ENCODE results near the gene TMC6.

The TMC6 gene

GRCh38 chr17:78132767-78133178, 4.2 kb upstream of the TMC6 start:
- DNase-seq (ENCODE audit: low read depth), result no peak
- no peak overlapping the region for H3K4me3 ChIP-seq (ENCODE audit: low read length)
- TF ChIP-seq, protein P1, sequence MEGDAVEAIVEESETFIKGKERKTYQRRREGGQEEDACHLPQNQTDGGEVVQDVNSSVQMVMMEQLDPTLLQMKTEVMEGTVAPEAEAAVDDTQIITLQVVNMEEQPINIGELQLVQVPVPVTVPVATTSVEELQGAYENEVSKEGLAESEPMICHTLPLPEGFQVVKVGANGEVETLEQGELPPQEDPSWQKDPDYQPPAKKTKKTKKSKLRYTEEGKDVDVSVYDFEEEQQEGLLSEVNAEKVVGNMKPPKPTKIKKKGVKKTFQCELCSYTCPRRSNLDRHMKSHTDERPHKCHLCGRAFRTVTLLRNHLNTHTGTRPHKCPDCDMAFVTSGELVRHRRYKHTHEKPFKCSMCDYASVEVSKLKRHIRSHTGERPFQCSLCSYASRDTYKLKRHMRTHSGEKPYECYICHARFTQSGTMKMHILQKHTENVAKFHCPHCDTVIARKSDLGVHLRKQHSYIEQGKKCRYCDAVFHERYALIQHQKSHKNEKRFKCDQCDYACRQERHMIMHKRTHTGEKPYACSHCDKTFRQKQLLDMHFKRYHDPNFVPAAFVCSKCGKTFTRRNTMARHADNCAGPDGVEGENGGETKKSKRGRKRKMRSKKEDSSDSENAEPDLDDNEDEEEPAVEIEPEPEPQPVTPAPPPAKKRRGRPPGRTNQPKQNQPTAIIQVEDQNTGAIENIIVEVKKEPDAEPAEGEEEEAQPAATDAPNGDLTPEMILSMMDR (IDR thresholded peaks at IDR 0.05; ENCODE audit: insufficient read depth, low read depth, low read length, missing control alignments), result no peak

DNA sequence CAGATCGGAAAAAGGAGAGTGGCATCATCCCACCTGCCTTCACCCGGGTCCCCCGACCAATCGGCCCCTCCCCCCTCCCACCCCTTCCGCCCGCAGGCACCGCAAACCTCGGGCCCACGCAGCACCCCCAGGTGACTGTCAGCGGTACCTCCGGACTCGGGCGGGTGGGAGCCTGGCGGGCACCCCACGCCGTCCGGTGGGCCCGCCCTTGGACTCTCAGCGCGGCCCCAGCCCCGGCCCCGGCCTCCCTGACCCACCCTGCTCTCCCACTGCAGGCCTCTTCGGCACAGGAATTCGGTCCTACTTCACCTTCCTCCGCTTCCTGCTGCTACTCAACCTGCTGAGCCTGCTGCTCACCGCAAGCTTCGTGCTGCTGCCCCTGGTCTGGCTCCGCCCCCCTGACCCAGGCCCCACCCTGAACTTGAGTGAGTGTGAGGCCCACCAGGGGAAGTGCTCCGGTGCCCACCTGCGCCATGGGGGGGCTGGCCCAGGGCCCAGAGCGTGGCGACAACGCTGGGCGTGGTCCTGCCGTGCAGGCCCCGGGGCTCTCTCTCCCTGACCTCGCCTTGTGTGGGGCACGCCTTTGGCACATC, 3.6 kb upstream of the TMC6 start:
- H3K4me3 ChIP-seq (ENCODE audit: low read length), result peak overlapping the region; percentile 14
- TF ChIP-seq, protein P1 (IDR thresholded peaks at IDR 0.05; ENCODE audit: insufficient read depth, low read depth, low read length, missing control alignments), result no peak
- peak; percentile 60 for DNase-seq (ENCODE audit: low read depth)

GRCh38 chr17:78131172-78132083, 2.9 kb upstream of the TMC6 start:
- H3K4me3 ChIP-seq (ENCODE audit: low read length), result peak overlapping the region; percentile 14
- DNase-seq (ENCODE audit: low read depth), result no peak
- TF ChIP-seq, protein P1 (IDR thresholded peaks at IDR 0.05; ENCODE audit: insufficient read depth, low read depth, low read length, missing control alignments), result no peak

DNA sequence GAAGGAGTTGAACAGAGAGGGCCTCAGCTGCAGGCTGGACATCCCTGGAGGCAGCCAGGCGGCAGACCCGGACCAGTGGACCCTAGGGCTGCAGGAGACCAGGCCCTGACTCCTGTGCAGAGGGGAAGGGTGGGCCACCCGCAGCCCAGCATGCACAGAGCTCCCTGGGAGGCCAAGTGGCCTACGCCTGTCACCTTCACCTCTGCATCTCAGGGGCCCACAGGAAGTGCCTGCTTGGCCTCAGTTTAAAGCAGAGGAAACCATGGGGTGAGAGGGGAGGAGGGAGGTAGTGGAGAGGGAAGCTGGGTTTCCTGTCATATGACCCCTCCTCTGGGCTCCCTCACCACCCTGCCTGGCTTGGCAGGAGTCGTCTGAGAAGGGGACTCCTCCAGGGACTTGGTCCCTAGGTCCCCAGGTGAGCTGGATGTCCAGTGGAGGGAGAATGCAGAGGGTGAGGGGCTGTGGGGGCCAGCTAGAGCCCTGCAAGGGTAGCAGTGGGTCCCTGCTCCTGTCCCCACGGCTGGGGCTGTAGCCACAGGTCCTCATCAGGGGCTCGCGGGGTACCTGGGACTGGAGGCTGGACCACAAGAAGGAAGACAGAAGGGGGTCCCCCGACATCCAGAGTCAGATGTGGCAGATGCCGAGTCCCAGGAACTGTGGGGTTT, 2.0 kb upstream of the TMC6 start, which contains the start of gene TMC8:
Gene TMC8, plus strand, starts transcription at position 335 of the 665 bp plus-strand sequence. CDS start 818 bp downstream, outside the sequence.
- no peak within 1 kb of the TSS for H3K4me3 ChIP-seq (ENCODE audit: low read length)
- TF ChIP-seq, protein P1 (IDR thresholded peaks at IDR 0.05; ENCODE audit: insufficient read depth, low read depth, low read length, missing control alignments), result no peak
- no peak for DNase-seq (ENCODE audit: low read depth)

GRCh38 chr17:78130090-78130436, 1.5 kb upstream of the TMC6 start:
- DNase-seq (ENCODE audit: low read depth), result no peak
- TF ChIP-seq, protein P1 (IDR thresholded peaks at IDR 0.05; ENCODE audit: insufficient read depth, low read depth, low read length, missing control alignments), result no peak

GRCh38 chr17:78129351-78130089, 965 bp upstream of the TMC6 start:
- H3K4me3 ChIP-seq (ENCODE audit: low read length), result no peak overlapping the region
- TF ChIP-seq, protein P1 (IDR thresholded peaks at IDR 0.05; ENCODE audit: insufficient read depth, low read depth, low read length, missing control alignments), result no peak
- no peak for DNase-seq (ENCODE audit: low read depth)

More at GRCh38 chr17:78130090-78130436, 1.5 kb upstream of the TMC6 start:
- H3K4me3 ChIP-seq (ENCODE audit: low read length), result no peak overlapping the region
